PC-3 (cell line): ENCODE data around the gene ROCK2. TPM values are rescaled to one million over a fixed set of nuclear protein-coding genes. Genes with fewer than 3 reads are reported as not detected.
"Not testable (repeated sequence)": the region's sequence is repeated elsewhere in the genome, so short reads cannot be mapped to it uniquely, and the experiment has no call there.

Experiments
- ATAC-seq: fragments of 200-7000 bp; cut with Tn5 transposase; 2 replicates; pipeline ENCODE4 v1.9.1; 2020; ENCODE audit warnings: mild to moderate bottlenecking, moderate library complexity
- BruUV-seq: library from RNA; stranded (reverse); fragments of 400-500 nt; replicated peaks from 2 replicates; lab custom pipeline; 2021; lab: Mats Ljungman, UMichigan
- CTCF ChIA-PET: fragments of 300-600 bp; sonication (Branson Sonifier 250); formaldehyde crosslinking; loops from one replicate; lab custom pipeline; 2022; ENCODE audit warnings: antibody characterized with exemption; lab: Charles Lee
- POLR2A ChIA-PET: fragments of 300-600 bp; sonication (Branson Sonifier 250); formaldehyde crosslinking; loops from one replicate; lab custom pipeline; 2022; ENCODE audit warnings: antibody characterized with exemption; ENCODE audit not compliant: unreplicated experiment; lab: Charles Lee
- DNase-seq: peaks from one replicate; pipeline ENCODE4 v3.0.0-alpha.2; 2015
- H2AFZ ChIP-seq: fragments of 300-600 bp; sonication (generic); 2 replicates; pipeline ENCODE4 v1.6.0; 2016; ENCODE audit warnings: antibody characterized with exemption, low read length
- H3F3A ChIP-seq: fragments of 300-600 bp; sonication (generic); one replicate; pipeline ENCODE4 v1.6.0; 2017; ENCODE audit warnings: antibody characterized with exemption, low read length, control low read depth, mild to moderate bottlenecking; ENCODE audit not compliant: unreplicated experiment
- H3K27ac ChIP-seq: fragments of 300-600 bp; sonication (generic); 2 replicates; pipeline ENCODE4 v1.5.1; 2016; ENCODE audit warnings: mild to moderate bottlenecking, low read length
- H3K27me3 ChIP-seq: fragments of 300-600 bp; sonication (generic); 2 replicates; pipeline ENCODE4 v1.6.1; 2016; ENCODE audit warnings: low read length, mixed read lengths
- H3K36me3 ChIP-seq: fragments of 300-600 bp; sonication (generic); 2 replicates; pipeline ENCODE4 v1.6.1; 2016; ENCODE audit warnings: low read depth, mixed run types, low read length, mixed read lengths
- H3K4me1 ChIP-seq: fragments of 300-600 bp; sonication (generic); 2 replicates; pipeline ENCODE4 v1.5.1; 2016; ENCODE audit warnings: low read length; ENCODE audit not compliant: insufficient read depth
- H3K4me2 ChIP-seq: fragments of 300-600 bp; sonication (generic); 2 replicates; pipeline ENCODE4 v1.6.0; 2016; ENCODE audit warnings: low read length
- H3K4me3 ChIP-seq: fragments of 300-600 bp; sonication (generic); 2 replicates; pipeline ENCODE4 v1.5.1; 2016; ENCODE audit warnings: mild to moderate bottlenecking, low read length, mixed read lengths
- H3K79me2 ChIP-seq: fragments of 300-600 bp; sonication (generic); 2 replicates; pipeline ENCODE4 v1.6.1; 2017; ENCODE audit warnings: low read length, mixed read lengths
- H3K9ac ChIP-seq: fragments of 300-600 bp; sonication (generic); 2 replicates; pipeline ENCODE4 v1.6.0; 2016; ENCODE audit warnings: mild to moderate bottlenecking, low read length
- H3K9me2 ChIP-seq: fragments of 300-600 bp; sonication (generic); replicated peaks from 2 replicates; pipeline ENCODE4 v1.6.1; 2016; ENCODE audit warnings: mixed run types, low read length, mixed read lengths
- H3K9me3 ChIP-seq: fragments of 300-600 bp; sonication (generic); 2 replicates; pipeline ENCODE4 v1.6.1; 2016; ENCODE audit warnings: low read length, mixed read lengths
- H4K20me1 ChIP-seq: fragments of 300-600 bp; sonication (generic); 2 replicates; pipeline ENCODE4 v1.6.1; 2016; ENCODE audit warnings: low read length, mixed read lengths
- CTCF ChIP-seq: fragments of 300-600 bp; sonication (generic); conservative IDR thresholded peaks from 2 replicates; pipeline ENCODE4 v1.5.1; 2017; ENCODE audit warnings: antibody characterized with exemption, low read depth, mild to moderate bottlenecking, low read length
- EZH2 ChIP-seq: fragments of 300-600 bp; sonication (generic); IDR thresholded peaks from one replicate; pipeline ENCODE4 v1.6.1; 2017; ENCODE audit warnings: antibody characterized with exemption, mild to moderate bottlenecking, low read length; ENCODE audit not compliant: unreplicated experiment
- EZH2phosphoT487 ChIP-seq: fragments of 300-600 bp; sonication (generic); IDR thresholded peaks from 2 replicates; pipeline ENCODE4 v1.6.1; 2018; ENCODE audit warnings: mild to moderate bottlenecking, antibody characterized with exemption, low read length, borderline replicate concordance
- intact Hi-C: fragments of 100-400 bp; cut with micrococcal nuclease; formaldehyde crosslinking; loops from 2 replicates; pipeline ENCODE4 v1.9.0; 2023
- total RNA-seq: library from RNA; depleted of rRNA; stranded (reverse); fragments of >200 nt; gene quantifications from 2 replicates; pipeline ENCODE4 v1.2.3, GENCODE V29; 2014

ROCK2 gene
- total RNA-seq, 1 experiment from 2014 or later, result 35.3 TPM

- Histone ChIP-seq H3K9me2 (no peaks in the 10 kb centered on the region), H3K27me3 (no peaks in the 10 kb centered on the region), H3K79me2 (peaks cover 36% of the 10 kb centered on the region), H2AFZ (no peak overlapping the region), H4K20me1 (no peaks in the 10 kb centered on the region), H3K4me1 (no peaks in the 10 kb centered on the region), H3K9ac (no peak overlapping the region), H3K27ac (no peak overlapping the region), H3K9me3 (no peaks in the 10 kb centered on the region), H3K4me2 (no peak overlapping the region), H3K4me3 (no peak overlapping the region), H3K36me3 (0 out of 2 replicates have a peak, but pooled peaks cover 3% of the 10 kb centered on the region), H3F3A (no peaks in the 10 kb centered on the region)
- ATAC-seq (no peak), DNase-seq (no peak)
- no TSS peak for BruUV-seq
- intact Hi-C loops, result no loop called here
- ChIA-PET CTCF (no interaction called here), POLR2A (no interaction called here)
- TF ChIP-seq EZH2, result no peak
- no peak for TF ChIP-seq EZH2phosphoT487
- TF ChIP-seq CTCF, result no peak
These were observed 80.4 kb downstream of the ROCK2 start for GRCh38 chr2:11264007-11264406.

GRCh38 chr2:11263177-11263576 is 81.3 kb downstream of the ROCK2 start:
- H3K27me3 ChIP-seq, result no peaks in the 10 kb centered on the region
- ChIA-PET CTCF (no interaction called here), POLR2A (no interaction called here)
- ATAC-seq (no peak), DNase-seq (no peak)
- H3F3A ChIP-seq, result no peaks in the 10 kb centered on the region
- 0 out of 2 replicates have a peak, but pooled peaks cover 3% of the 10 kb centered on the region for H3K36me3 ChIP-seq
- H3K4me2 ChIP-seq, result no peak overlapping the region
- TF ChIP-seq CTCF (no peak), EZH2 (no peak), EZH2phosphoT487 (no peak)
- peaks cover 35% of the 10 kb centered on the region for H3K79me2 ChIP-seq
- no peak overlapping the region for H3K4me3 ChIP-seq
- H3K9me3 ChIP-seq, result no peaks in the 10 kb centered on the region
- H3K27ac ChIP-seq, result no peak overlapping the region
- intact Hi-C loops, result no loop called here
- H3K9me2 ChIP-seq, result no peaks in the 10 kb centered on the region
- H3K4me1 ChIP-seq, result no peaks in the 10 kb centered on the region
- BruUV-seq, result no TSS peak
- no peak overlapping the region for H3K9ac ChIP-seq
- no peak overlapping the region for H2AFZ ChIP-seq
- H4K20me1 ChIP-seq, result no peaks in the 10 kb centered on the region

DNA sequence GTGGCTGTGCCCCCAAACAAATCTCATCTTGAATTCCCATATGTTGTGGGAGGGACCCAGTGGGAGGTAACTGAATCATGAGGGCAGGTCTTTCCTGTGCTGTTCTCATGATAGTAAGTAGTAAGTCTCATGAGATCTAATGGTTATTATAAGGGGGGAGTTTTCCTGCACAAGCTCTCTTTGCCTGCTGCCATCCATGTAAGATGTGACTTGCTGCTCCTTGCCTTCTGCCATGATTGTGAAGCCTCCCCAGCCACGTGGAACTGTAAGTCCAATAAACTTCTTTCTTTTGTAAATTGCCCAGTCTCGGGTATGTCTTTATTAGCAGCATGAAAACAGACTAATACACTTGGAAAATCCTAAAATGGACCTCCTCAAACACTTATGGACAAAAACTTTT is 82.0 kb downstream of the ROCK2 start:
- DNase-seq, H3K27me3 ChIP-seq, H3K4me2 ChIP-seq, H3K4me3 ChIP-seq, H3K9me2 ChIP-seq, ATAC-seq, H3K9me3 ChIP-seq, H3K9ac ChIP-seq, H3F3A ChIP-seq, CTCF ChIA-PET, H4K20me1 ChIP-seq, H3K27ac ChIP-seq, H3K36me3 ChIP-seq, intact Hi-C loops, POLR2A ChIA-PET, H2AFZ ChIP-seq, BruUV-seq, H3K4me1 ChIP-seq: not testable (repeated sequence)
- peaks cover 32% of the 10 kb centered on the region for H3K79me2 ChIP-seq

DNA sequence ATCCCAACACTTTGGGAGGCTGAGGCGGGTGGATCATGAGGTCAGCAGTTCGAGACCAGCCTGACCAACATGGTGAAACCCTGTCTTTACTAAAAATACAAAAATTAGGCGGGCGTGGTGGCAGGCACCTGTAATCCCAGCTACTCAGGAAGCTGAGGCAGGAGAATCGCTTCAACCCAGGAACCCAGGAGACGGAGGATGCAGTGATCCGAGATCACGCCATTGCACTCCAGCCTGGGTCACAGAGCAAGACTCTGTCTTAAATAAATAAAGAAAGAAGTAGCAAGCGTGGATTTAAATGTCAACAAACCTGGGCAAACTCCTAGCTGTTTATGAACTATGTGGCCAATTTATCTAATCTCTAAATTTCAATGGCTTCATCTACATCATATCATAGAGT is 82.9 kb downstream of the ROCK2 start:
- H3K79me2 ChIP-seq, result peaks cover 31% of the 10 kb centered on the region
- H3K9me3 ChIP-seq, DNase-seq, ATAC-seq, intact Hi-C loops, H3K36me3 ChIP-seq, H3F3A ChIP-seq, H3K27me3 ChIP-seq, H4K20me1 ChIP-seq, CTCF ChIA-PET, H3K4me3 ChIP-seq, H3K9ac ChIP-seq, BruUV-seq, H3K27ac ChIP-seq, H3K9me2 ChIP-seq, H3K4me1 ChIP-seq, H3K4me2 ChIP-seq, H2AFZ ChIP-seq: not testable (repeated sequence)
- POLR2A ChIA-PET, result interaction anchor here (0.6 kb wide), 1 partner anchor 11 kb away, joined by 3 read pairs; no protein-coding TSS in a partner anchor
